ENCODE results near the gene ENTPD5.
"Not testable (repeated sequence)": the region's sequence is repeated elsewhere in the genome, so short reads cannot be mapped to it uniquely, and the experiment has no call there.

Gene ENTPD5

DNA sequence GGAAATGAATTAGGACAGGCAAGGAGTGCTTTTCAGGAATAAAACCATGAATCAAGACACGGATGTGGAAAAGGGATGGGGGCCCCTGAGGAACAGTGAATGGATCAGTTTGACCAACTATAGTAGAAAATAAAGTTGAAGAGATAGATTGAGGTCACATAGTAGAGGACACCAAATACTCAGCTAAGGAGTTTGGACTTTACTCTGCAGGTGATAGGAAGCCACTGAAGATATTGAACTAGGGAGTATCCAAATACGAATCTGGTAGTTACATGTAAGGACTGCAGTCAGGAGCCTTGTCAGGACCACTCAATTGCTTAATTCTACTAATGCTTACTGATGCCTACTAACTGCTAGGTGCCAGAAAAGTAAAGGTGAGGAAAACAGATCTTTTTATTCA, 20.4 kb downstream of the ENTPD5 start:
- DNase-seq = no peak

DNA sequence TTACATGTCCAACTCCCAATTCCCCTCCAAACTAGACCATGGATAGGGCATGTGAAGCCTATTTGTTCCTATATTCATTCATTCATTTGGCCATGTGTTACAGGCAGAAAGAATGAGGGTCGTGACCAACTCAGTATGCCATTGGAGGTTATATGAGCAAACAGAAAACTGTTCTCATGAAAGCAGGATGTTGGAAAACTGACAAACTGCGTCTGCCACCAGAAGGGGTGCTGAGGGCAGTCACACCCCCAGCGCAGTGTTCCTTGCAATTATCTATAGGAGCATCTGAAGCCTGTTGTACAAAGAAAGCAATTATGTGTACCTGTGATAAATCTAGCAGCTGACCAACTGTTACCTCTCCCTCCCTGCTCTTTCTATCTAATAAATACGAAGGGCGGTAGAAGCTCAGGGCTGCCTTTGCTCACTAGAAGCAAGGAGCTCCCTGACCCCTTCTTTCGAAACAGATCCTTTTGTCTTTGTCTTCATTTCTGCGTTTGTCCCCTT, 21.1 kb downstream of the ENTPD5 start:
- peak; percentile 15 for DNase-seq

GRCh38 chr14:73997108-73997943, 21.8 kb downstream of the ENTPD5 start:
- no peak for DNase-seq

DNA sequence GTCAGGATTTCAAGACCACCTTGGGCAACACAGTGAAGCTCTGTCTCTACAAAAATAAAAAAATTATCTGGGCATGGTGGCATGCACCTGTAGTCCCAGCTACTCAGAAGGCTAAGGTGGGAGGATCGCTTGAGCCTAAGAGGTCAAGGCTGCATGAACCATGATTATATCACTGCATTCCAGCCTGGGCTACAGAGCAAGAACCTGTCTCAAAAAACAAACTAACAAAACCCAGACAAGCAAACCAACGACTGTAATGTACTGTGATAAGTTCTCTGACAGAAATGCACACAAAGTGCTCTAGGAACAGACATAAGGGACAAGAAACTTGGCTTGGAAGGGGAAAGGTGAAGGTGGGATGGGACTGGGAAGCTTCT, 22.4 kb downstream of the ENTPD5 start:
- DNase-seq = no peak

DNA sequence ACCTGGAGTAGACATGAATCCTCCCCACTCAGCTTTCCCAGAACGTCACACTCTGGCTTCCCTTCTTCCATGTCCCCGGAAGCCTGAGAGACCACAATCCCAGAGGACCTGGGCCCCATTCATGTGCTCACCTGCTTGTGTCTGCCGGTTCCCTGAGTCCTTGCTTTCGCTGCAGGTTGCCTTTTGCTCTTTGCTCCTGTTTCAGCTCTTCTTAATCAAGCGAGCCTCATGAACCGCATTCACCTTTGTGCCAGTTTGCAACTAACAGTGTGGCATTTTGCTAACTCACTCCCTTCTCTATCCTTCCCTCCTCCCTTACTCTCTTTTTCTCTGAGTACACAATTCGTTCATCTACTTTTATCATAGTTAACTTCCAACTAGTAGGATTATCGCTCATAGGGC, 23.1 kb downstream of the ENTPD5 start:
- no peak for DNase-seq

DNA sequence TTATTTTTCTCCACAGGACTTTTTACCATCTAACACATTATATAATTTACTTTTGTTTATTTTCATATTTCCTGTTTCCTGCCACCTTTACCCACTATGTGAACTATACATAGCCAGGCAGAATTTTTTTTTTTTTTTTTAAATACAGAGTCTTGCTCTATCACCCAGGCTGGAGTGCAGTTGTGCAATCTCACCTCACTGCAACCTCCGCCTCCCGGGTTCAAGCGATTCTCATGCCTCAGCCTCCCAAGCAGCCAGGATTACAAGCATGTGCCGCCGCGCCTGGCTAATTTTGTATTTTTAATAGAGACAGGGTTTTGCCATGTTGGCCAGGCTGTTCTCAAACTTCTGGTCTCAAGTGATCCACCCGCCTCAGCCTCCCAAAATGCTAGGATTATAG, 24.2 kb downstream of the ENTPD5 start:
- not testable (repeated sequence) for DNase-seq

GRCh38 chr14:73991092-73991491, 28.0 kb downstream of the ENTPD5 start:
- no peak for DNase-seq

GRCh38 chr14:73988656-73989055, 30.4 kb downstream of the ENTPD5 start:
- DNase-seq = not testable (repeated sequence)

- no peak for DNase-seq
Measured at GRCh38 chr14:73988065-73988464, 31.0 kb downstream of the ENTPD5 start.

GRCh38 chr14:73977896-73978295, 41.2 kb downstream of the ENTPD5 start:
- no peak for DNase-seq

- no peak for DNase-seq
Measured at GRCh38 chr14:73976125-73976524, 43.0 kb downstream of the ENTPD5 start.

DNA sequence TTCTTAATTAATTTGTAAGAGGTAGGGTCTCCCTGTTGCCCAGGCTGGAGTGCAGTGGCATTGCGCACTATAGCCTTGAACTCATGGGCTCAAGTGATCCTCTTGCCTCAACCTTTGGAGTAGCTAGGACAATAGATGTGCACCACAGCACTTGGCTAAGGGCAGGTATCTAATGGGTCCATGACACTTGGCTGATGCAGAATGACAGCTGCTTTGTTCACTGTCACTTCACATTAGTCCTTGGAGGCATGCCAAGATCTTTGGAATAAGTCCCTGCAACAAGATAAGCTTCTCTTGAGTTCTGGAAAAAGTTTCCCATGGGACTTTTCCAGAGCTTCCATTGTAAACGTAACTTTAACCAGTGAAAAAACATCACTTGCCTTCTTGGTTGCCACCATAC, 45.6 kb downstream of the ENTPD5 start:
- DNase-seq = no peak

DNA sequence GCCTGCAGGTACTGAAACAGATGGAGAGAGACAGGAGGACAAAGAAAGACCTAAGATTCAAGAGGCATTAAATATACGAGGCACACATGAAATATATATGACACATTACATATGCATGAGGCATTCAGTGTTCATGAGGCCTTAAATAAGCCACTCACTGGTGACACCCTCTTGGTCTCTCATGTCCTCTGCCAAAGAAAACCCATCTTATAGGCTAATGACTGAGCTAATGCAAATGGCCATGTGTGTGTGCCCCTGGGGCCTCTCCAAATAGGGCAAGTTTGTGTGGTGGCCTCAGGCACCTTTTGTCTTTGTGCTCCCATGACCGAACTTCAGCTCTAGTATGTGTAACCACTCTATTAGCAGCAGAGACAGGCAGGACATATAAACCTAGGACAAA, 50.2 kb downstream of the ENTPD5 start:
- no peak for DNase-seq

- no peak for DNase-seq
Measured at GRCh38 chr14:73965216-73965615, 53.9 kb downstream of the ENTPD5 start.

GRCh38 chr14:73961192-73961591, 57.9 kb downstream of the ENTPD5 start:
- DNase-seq = no peak

GRCh38 chr14:73958591-73958990, 60.5 kb downstream of the ENTPD5 start:
- DNase-seq = no peak

- DNase-seq = no peak
Measured at GRCh38 chr14:73955674-73956073, 63.4 kb downstream of the ENTPD5 start.

DNA sequence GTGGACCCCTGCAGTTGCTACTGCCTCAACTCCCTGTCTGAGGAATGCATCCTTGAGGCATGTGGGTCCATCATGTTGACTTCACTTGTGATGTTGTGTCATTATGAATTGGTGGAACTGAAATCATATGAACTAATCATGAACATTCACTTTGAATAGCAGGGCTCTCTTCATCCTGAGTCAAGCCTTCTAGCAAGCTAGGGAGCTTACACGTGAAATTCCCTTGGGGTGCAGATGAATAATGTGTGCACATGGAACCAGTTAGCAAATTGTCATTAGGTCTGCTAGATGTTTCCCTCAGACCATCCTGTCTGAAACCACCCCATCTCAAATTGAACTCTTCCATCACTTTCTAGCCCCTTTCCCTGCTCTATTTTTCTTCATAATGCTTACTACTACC, 65.4 kb downstream of the ENTPD5 start:
- no peak for DNase-seq

DNA sequence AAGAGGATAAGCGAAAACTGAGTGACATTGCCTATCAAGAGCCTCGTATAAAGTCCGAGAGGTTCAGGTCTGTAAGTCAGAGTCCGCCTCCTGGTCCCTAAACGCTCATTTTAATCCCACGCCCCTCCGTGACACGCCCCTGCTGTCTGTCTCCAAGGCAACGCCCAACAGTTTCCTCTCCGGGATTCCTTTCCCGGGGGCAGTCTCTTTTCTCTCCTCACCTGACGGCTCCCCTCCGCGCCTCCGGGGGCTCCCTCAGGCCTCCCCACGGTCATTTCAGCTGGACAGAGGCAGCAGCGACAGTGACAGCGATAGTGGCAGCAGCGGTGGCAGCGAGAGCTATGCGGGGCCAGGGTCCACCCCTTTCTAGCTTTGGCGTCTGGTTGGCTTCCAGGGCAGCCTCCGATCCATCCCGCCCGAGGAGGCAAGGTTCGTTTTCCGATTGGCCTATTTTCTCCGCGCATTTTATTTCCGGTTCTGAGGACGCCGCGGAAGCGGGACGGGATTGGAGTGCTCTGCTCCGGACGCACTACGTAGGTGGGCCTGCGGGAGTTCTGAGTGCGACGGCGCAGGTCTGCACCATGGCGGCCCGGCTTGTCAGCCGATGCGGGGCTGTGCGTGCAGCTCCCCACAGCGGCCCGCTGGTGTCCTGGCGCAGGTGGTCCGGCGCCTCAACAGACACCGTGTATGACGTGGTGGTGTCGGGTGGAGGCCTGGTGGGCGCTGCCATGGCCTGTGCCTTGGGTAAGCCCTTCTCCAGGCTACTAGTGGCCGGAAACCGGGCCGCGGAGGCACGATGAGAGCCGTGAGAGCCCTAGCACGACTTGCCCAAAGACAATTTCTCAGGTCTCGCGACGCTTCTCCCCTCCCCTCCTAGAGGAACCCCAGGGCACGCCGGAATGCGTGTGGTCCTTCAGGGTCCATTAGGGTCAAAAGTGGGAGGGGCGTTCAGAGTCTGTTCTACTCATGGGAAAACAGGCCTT, 69.0 kb downstream of the ENTPD5 start, which contains the start of the genes COQ6 and FAM161B:
Gene COQ6, plus strand, starts transcription at position 551 of the 983 bp plus-strand sequence. Its CDS starts 31 bp downstream, at position 582.
Gene FAM161B, minus strand, starts transcription at position 343 of the 983 bp plus-strand sequence. Its CDS starts 68 bp downstream, at position 275.
- peak; percentile 95 for DNase-seq

- no peak for DNase-seq
Measured at GRCh38 chr14:73945159-73945670, 73.9 kb downstream of the ENTPD5 start.

DNA sequence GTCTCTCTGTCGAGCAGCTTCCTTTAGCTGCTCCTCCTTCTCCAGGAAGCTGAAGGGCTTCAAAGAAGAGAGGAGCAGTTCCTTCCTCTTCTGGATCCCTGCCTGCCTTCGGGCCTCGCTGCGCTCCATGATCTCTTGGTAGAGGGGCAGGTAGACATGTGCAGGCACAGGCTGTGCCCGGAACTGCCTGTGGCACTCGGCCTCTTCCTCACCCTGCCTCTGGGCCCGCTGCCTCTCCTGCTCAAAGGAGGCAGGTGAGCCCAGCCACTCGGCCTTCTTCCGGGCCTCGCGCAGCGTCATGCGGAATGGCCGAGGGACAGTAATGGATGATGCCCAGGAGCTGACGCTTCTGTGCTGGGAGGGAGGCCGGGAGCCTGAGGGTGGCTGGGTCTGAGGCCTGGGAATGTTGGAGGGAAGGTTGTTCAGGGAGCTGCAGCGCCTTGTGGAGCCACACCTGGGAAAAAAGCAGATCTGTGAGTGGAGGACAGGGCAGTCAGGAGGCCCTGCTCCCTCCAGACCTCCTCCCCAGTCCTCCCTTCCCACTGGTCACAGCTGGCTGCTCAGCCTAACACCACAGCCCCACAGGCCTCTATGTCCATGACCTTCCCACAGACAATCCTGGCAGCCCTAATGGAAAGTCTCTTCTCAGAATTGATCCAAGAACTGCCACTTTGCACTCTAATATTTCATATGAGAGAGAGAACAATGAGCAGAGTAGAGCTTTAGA, 74.5 kb downstream of the ENTPD5 start:
- DNase-seq = no peak

DNA sequence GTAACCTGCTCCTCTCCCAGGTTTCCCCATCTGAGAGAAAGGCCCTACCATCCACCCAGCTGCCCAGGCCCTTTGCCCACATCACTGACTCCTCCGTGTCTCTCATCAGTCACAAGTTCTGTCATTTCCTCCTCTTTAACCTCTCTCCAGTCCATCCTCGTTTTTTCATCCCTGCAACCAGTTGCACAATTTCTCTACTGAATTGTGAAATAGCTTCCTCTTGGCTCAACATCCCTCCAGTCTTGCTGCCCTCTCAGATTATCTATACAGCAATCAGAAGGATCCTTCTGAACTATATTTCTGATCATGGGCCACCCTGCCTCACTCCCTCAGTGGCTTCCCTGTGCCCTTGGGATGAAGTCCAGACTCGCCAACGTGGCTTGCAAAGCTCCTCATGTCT, 76.0 kb downstream of the ENTPD5 start:
- DNase-seq = no peak
